GM23338 (cell line): ENCODE data around the gene CAPNS1. TPM values are rescaled to one million over a fixed set of nuclear protein-coding genes. Genes with fewer than 3 reads are reported as not detected.

Experiments
- ATAC-seq: fragments of 200-7000 bp; cut with Tn5 transposase; 3 replicates; pipeline ENCODE4 v1.9.1; 2020
- DNase-seq: peaks from one replicate; pipeline ENCODE4 v3.0.0-alpha.2; 2015; ENCODE audit warnings: low spot score
- H2AFZ ChIP-seq: fragments of 200-600 bp; sonication (generic); 2 replicates; pipeline ENCODE4 v1.8.0; 2016; ENCODE audit warnings: antibody characterized with exemption, mild to moderate bottlenecking, moderate library complexity
- H3F3A ChIP-seq: fragments of 200-600 bp; sonication (generic); replicated peaks from 2 replicates; pipeline ENCODE4 v1.8.0; 2017; ENCODE audit warnings: antibody characterized with exemption, mixed run types, low read depth
- H3K27ac ChIP-seq: fragments of 200-600 bp; sonication (generic); 2 replicates; pipeline ENCODE4 v1.6.1; 2016; ENCODE audit warnings: low read depth
- H3K27me3 ChIP-seq: fragments of 200-600 bp; sonication (generic); 2 replicates; pipeline ENCODE4 v1.8.0; 2016; ENCODE audit warnings: mild to moderate bottlenecking, mixed run types, moderate library complexity; ENCODE audit not compliant: insufficient read depth
- H3K36me3 ChIP-seq: fragments of 200-600 bp; sonication (generic); 2 replicates; pipeline ENCODE4 v1.8.0; 2016; ENCODE audit warnings: mild to moderate bottlenecking; ENCODE audit not compliant: insufficient read depth
- H3K4me1 ChIP-seq: fragments of 200-600 bp; sonication (generic); 2 replicates; pipeline ENCODE4 v1.8.0; 2016; ENCODE audit warnings: mild to moderate bottlenecking, moderate library complexity; ENCODE audit not compliant: insufficient read depth
- H3K4me2 ChIP-seq: fragments of 200-600 bp; sonication (generic); 2 replicates; pipeline ENCODE4 v1.7.1; 2017; ENCODE audit warnings: mixed run types
- H3K4me3 ChIP-seq: fragments of 200-600 bp; sonication (generic); 2 replicates; pipeline ENCODE4 v1.6.1; 2016; ENCODE audit warnings: mixed run types
- H3K79me2 ChIP-seq: fragments of 200-600 bp; sonication (generic); replicated peaks from 2 replicates; pipeline ENCODE4 v1.8.0; 2017; ENCODE audit warnings: mild to moderate bottlenecking; ENCODE audit not compliant: insufficient read depth
- H3K9me2 ChIP-seq: fragments of 200-600 bp; sonication (generic); 2 replicates; pipeline ENCODE4 v1.8.0; 2017; ENCODE audit not compliant: insufficient read depth
- H4K20me1 ChIP-seq: fragments of 200-600 bp; sonication (generic); replicated peaks from 2 replicates; pipeline ENCODE4 v1.8.0; 2017; ENCODE audit warnings: mild to moderate bottlenecking; ENCODE audit not compliant: insufficient read depth
- H3K27ac Mint-ChIP-seq: 2 replicates; pipeline ENCODE4 v1.8.0; 2020; ENCODE audit warnings: inconsistent platforms, mild to moderate bottlenecking, moderate library complexity, mixed read lengths
- H3K27me3 Mint-ChIP-seq: 3 replicates; pipeline ENCODE4 v1.8.0; 2022; ENCODE audit warnings: low read depth, mild to moderate bottlenecking, moderate library complexity, mixed read lengths, inconsistent platforms; ENCODE audit not compliant: insufficient read depth, poor library complexity
- H3K36me3 Mint-ChIP-seq: 3 replicates; pipeline ENCODE4 v1.8.0; 2021; ENCODE audit warnings: low read depth, mild to moderate bottlenecking, inconsistent platforms, moderate library complexity, mixed read lengths
- H3K4me1 Mint-ChIP-seq: 3 replicates; pipeline ENCODE4 v1.8.0; 2020; ENCODE audit warnings: mild to moderate bottlenecking, inconsistent platforms, mixed read lengths
- H3K4me3 Mint-ChIP-seq: 3 replicates; pipeline ENCODE4 v1.8.0; 2021; ENCODE audit warnings: moderate library complexity, mild to moderate bottlenecking, inconsistent platforms, mixed read lengths
- H3K9me3 Mint-ChIP-seq: 3 replicates; pipeline ENCODE4 v1.8.0; 2020; ENCODE audit warnings: moderate library complexity, mild to moderate bottlenecking, inconsistent platforms, mixed read lengths
- CREB1 ChIP-seq: fragments of 250-450 bp; sonication (Bioruptor Pico); IDR thresholded peaks from 2 replicates; pipeline ENCODE4 v1.5.0; 2020; ENCODE audit warnings: low read depth, mild to moderate bottlenecking, moderate library complexity
- ETS1 ChIP-seq: IDR thresholded peaks from 2 replicates; pipeline ENCODE4 v1.6.1; 2016; ENCODE audit warnings: antibody characterized with exemption
- EZH2 ChIP-seq: fragments of 200-600 bp; sonication (generic); IDR thresholded peaks from one replicate; pipeline ENCODE4 v1.8.0; 2017; ENCODE audit warnings: antibody characterized with exemption, mild to moderate bottlenecking, low read depth; ENCODE audit not compliant: unreplicated experiment
- EZH2phosphoT487 ChIP-seq: fragments of 200-600 bp; sonication (generic); IDR thresholded peaks from one replicate; pipeline ENCODE4 v1.8.1; 2018; ENCODE audit warnings: antibody characterized with exemption; ENCODE audit not compliant: unreplicated experiment
- NANOG ChIP-seq: IDR thresholded peaks from 2 replicates; pipeline ENCODE4 v1.6.1; 2016; ENCODE audit warnings: antibody characterized with exemption, borderline replicate concordance
- POLR2AphosphoS5 ChIP-seq: IDR thresholded peaks from 2 replicates; pipeline ENCODE4 v1.6.1; 2016; ENCODE audit warnings: antibody characterized with exemption, low read depth
- REST ChIP-seq: IDR thresholded peaks from one replicate; pipeline ENCODE4 v1.6.1; 2018; ENCODE audit warnings: antibody characterized with exemption; ENCODE audit not compliant: unreplicated experiment
- STAT1 ChIP-seq: IDR thresholded peaks from one replicate; pipeline ENCODE4 v1.6.1; 2016; ENCODE audit warnings: antibody characterized with exemption; ENCODE audit not compliant: unreplicated experiment
- ZNF331 ChIP-seq: fragments of 250-450 bp; sonication (Bioruptor Pico); IDR thresholded peaks from 2 replicates; pipeline ENCODE4 v1.5.0; 2020; ENCODE audit warnings: low read depth, mild to moderate bottlenecking, moderate library complexity
- ZNF462 ChIP-seq: fragments of 250-450 bp; sonication (Bioruptor Pico); IDR thresholded peaks from 2 replicates; pipeline ENCODE4 v1.5.0; 2020; ENCODE audit warnings: mild to moderate bottlenecking, moderate library complexity
- polyA plus RNA-seq: library from polyadenylated mRNA; unstranded; fragments of >200 nt; fragmentation: Nextera tagmentation; extraction: Ambion mirVana; gene quantifications from 2 replicates; pipeline ENCODE4 v1.2.1, GENCODE V29; 2016
- total RNA-seq: library from RNA; depleted of rRNA; stranded (reverse); fragments of >200 nt; shearing (Covaris generic); gene quantifications from 2 replicates; pipeline ENCODE4 v1.2.3, GENCODE V29; 2014

Gene CAPNS1
- total and polyA plus RNA-seq, 2 experiments from 2014 or later: 123 to 227 TPM

- 0 out of 2 replicates have a peak, but pooled peaks cover 4% of the 10 kb centered on the region for H4K20me1 ChIP-seq
- H3K36me3 Mint-ChIP-seq: peaks cover 67% of the 10 kb centered on the region
- H2AFZ ChIP-seq: no peak overlapping the region
- no peaks in the 10 kb centered on the region for H3K27me3 ChIP-seq
- no peak for TF ChIP-seq CREB1 (CRISPR knock-in tag)
- no peak for TF ChIP-seq EZH2
- no peak for TF ChIP-seq ZNF331 (CRISPR knock-in tag)
- no peak for TF ChIP-seq REST
- TF ChIP-seq STAT1: no peak
- no peak for TF ChIP-seq NANOG
- TF ChIP-seq EZH2phosphoT487: no peak
- no peak for TF ChIP-seq POLR2AphosphoS5
- no peak for TF ChIP-seq ZNF462 (CRISPR knock-in tag)
- TF ChIP-seq ETS1: no peak
- no peak overlapping the region for H3K4me3 ChIP-seq
- H3K9me2 ChIP-seq: no peaks in the 10 kb centered on the region
- no peaks in the 10 kb centered on the region; the same call in 1 of the 2 replicates for H3K36me3 ChIP-seq
- peaks cover 13% of the 10 kb centered on the region for H3F3A ChIP-seq
- H3K79me2 ChIP-seq: peaks cover 13% of the 10 kb centered on the region
- H3K27ac Mint-ChIP-seq: no peak overlapping the region
- H3K4me1 ChIP-seq: peaks cover 7% of the 10 kb centered on the region; the same call in 1 of the 2 replicates
- ATAC-seq (no peak), DNase-seq (no peak)
- no peak overlapping the region for H3K4me2 ChIP-seq
- no peak overlapping the region for H3K4me3 Mint-ChIP-seq
- H3K9me3 Mint-ChIP-seq: no peaks in the 10 kb centered on the region; the same call in 2 of the 3 replicates
- H3K4me1 Mint-ChIP-seq: peaks cover 14% of the 10 kb centered on the region
- H3K27ac ChIP-seq: no peak overlapping the region
- H3K27me3 Mint-ChIP-seq: peaks cover 7% of the 10 kb centered on the region
Measured at GRCh38 chr19:36120984-36121358, 18.9 kb upstream of the CAPNS1 start.
